ENCODE results near the gene FOXJ2. TPM values are rescaled to one million over a fixed set of nuclear protein-coding genes. Genes with fewer than 3 reads are reported as not detected.
"Not testable (repeated sequence)": the region's sequence is repeated elsewhere in the genome, so short reads cannot be mapped to it uniquely, and the experiment has no call there.

FOXJ2 gene
- total RNA-seq, 1 donor from 2014 or later, result 15.6 TPM

DNA sequence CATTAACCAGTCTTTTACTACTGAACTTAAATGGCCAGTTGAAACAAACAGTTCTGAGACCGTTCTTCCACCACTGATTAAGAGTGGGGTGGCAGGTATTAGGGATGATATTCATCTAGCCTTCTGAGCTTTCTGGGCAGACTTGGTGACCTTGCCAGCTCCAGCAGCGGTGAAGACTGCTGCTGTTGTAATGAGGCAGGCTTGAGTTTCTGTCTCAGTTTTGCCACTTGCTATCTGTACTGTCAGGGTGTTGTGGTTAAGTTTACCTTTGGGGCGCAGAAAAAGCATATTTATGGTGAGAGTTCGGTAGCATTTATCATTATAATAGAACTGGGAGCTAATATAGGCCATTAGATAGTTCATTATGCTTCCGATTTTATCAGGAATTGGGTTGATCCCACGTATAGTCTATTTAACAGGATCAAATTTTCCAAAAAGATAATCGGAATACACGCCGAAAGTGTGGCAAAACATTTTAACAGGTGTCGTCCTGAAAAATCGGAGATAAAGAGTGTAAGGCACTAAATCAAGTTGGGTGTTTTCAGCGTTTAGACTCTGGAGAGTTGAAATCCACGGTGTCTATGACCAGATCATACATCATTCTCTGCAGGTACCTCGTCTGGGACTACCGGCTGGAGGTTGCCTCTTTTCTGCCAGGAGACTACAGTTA lies 48.9 kb downstream of the FOXJ2 start:
- H3K36me3 Mint-ChIP-seq, result peaks cover 12% of the 10 kb centered on the region
- H3K9me3 Mint-ChIP-seq, result no peaks in the 10 kb centered on the region
- peak overlapping the region; percentile 93 for H3K27ac Mint-ChIP-seq
- peak overlapping the region; percentile 98 for H3K4me3 Mint-ChIP-seq
- peaks cover 4% of the 10 kb centered on the region for H3K4me1 Mint-ChIP-seq (ENCODE audit: unreplicated experiment)
- TF ChIP-seq, protein P1, sequence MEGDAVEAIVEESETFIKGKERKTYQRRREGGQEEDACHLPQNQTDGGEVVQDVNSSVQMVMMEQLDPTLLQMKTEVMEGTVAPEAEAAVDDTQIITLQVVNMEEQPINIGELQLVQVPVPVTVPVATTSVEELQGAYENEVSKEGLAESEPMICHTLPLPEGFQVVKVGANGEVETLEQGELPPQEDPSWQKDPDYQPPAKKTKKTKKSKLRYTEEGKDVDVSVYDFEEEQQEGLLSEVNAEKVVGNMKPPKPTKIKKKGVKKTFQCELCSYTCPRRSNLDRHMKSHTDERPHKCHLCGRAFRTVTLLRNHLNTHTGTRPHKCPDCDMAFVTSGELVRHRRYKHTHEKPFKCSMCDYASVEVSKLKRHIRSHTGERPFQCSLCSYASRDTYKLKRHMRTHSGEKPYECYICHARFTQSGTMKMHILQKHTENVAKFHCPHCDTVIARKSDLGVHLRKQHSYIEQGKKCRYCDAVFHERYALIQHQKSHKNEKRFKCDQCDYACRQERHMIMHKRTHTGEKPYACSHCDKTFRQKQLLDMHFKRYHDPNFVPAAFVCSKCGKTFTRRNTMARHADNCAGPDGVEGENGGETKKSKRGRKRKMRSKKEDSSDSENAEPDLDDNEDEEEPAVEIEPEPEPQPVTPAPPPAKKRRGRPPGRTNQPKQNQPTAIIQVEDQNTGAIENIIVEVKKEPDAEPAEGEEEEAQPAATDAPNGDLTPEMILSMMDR (conservative IDR thresholded peaks at IDR 0.05), result no peak
- H3K27me3 Mint-ChIP-seq, result no peaks in the 10 kb centered on the region
- no peak for DNase-seq (ENCODE audit: extremely low spot score, unreplicated experiment)

DNA sequence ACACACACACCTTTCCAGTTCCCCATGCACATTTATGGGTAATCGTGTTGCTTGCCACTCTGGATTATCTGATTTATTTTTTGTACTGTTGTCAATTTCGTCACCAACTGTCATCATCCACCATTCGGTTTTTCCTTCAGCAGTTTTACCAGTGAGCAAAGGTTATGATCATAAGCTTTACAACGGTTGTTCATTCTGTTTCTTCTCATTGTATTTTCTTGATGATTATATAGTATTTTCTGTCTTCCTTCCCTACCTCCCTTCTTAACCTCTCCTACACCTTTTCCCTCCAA lies 50.2 kb downstream of the FOXJ2 start:
- H3K36me3 Mint-ChIP-seq, result peaks cover 16% of the 10 kb centered on the region
- DNase-seq (ENCODE audit: extremely low spot score, unreplicated experiment), result no peak
- H3K27me3 Mint-ChIP-seq, result no peaks in the 10 kb centered on the region
- TF ChIP-seq, protein P1 (conservative IDR thresholded peaks at IDR 0.05), result no peak
- peak overlapping the region; percentile 98 for H3K4me3 Mint-ChIP-seq
- H3K4me1 Mint-ChIP-seq (ENCODE audit: unreplicated experiment), result peaks cover 4% of the 10 kb centered on the region
- no peaks in the 10 kb centered on the region for H3K9me3 Mint-ChIP-seq
- H3K27ac Mint-ChIP-seq, result peak overlapping the region; percentile 93

DNA sequence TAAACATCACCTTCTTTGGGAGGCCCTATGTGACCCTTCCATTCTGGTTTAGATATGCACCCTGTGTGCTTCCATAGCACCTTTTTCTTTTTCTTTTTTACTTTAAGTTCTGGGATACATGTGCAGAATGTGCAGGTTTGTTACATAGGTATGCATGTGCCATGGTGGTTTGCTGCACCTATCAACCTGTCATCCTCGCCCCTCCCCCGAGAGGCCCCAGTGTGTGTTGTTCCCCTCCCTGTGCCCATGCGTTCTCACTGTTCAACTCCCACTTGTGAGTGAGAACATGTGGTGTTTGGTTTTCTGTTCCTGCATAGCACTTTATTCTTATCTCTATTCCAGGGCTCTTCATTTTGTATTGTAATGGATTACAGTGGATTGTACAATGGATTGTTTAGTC lies 51.8 kb downstream of the FOXJ2 start:
- Mint-ChIP-seq H3K36me3 (peaks cover 21% of the 10 kb centered on the region), H3K4me3 (peak overlapping the region; percentile 69), H3K27ac (peak overlapping the region; percentile 56)
- H3K27me3 Mint-ChIP-seq; DNase-seq (ENCODE audit: extremely low spot score, unreplicated experiment); H3K9me3 Mint-ChIP-seq; H3K4me1 Mint-ChIP-seq (ENCODE audit: unreplicated experiment): not testable (repeated sequence)

DNA sequence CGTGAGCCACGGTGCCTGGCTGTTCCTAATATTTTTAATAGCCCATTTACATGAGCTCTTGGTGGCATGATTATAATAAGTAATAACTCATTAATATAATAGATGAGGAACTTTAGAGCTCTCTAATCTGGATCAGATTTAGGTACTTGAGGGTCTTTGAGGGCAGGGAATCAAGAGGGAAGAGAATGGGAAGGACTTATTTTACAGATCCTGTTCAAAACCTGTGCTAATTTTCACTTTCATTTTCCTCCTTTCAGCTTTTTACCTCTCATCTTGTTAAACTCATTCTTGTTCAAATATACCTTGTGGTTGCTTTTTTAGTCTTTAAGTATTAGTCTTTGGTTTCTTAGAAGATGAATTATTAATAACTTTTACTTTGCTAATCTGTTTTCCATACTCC lies 55.1 kb downstream of the FOXJ2 start:
- H3K9me3 Mint-ChIP-seq, result no peaks in the 10 kb centered on the region
- TF ChIP-seq, protein P1 (conservative IDR thresholded peaks at IDR 0.05), result no peak
- no peaks in the 10 kb centered on the region for H3K27me3 Mint-ChIP-seq
- peaks cover 4% of the 10 kb centered on the region for H3K4me1 Mint-ChIP-seq (ENCODE audit: unreplicated experiment)
- H3K36me3 Mint-ChIP-seq, result peaks cover 39% of the 10 kb centered on the region
- H3K27ac Mint-ChIP-seq, result no peak overlapping the region
- DNase-seq (ENCODE audit: extremely low spot score, unreplicated experiment), result no peak
- no peak overlapping the region for H3K4me3 Mint-ChIP-seq

DNA sequence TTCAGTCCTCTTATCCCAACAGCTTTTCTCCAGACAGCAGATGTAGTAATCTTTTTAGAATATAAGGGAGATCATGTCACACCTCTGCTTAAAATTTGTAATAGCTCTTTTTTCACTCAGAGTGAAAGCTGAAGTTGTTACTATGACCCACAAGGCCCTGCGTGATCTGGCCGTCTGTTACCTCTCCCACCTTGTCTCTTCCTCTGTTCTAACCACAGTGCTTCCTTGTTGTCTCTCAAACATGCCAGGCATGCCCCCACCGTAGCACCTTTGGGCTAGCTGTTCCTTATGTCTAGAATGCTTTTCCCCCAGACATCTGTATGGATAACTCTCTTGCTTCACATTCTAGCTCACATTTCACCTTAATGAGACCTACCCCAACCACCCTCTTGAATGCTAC lies 56.1 kb downstream of the FOXJ2 start:
- TF ChIP-seq, protein P1 (conservative IDR thresholded peaks at IDR 0.05), result no peak
- no peak overlapping the region for H3K27ac Mint-ChIP-seq
- H3K27me3 Mint-ChIP-seq, result no peaks in the 10 kb centered on the region
- H3K4me3 Mint-ChIP-seq, result no peak overlapping the region
- H3K9me3 Mint-ChIP-seq, result no peaks in the 10 kb centered on the region
- H3K4me1 Mint-ChIP-seq (ENCODE audit: unreplicated experiment), result peaks cover 4% of the 10 kb centered on the region
- DNase-seq (ENCODE audit: extremely low spot score, unreplicated experiment), result no peak
- H3K36me3 Mint-ChIP-seq, result peaks cover 45% of the 10 kb centered on the region

DNA sequence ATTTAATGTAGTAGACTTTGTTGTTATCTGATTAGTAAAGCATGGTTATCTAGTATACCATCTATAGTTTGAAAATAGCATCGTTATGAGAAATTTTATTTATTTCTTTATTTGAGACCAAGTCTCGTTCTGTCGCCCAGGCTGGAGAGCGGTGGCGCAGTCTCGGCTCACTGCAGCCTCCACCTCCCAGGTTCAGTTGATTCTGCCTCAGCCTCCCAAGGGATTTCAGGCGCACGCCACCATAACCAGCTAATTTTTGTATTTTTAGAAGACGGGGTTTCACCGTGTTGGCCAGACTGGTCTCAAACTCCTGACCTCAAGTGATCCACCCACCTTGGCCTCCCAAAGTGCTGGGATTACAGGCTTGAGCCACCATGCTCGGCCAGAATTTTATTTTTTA lies 56.8 kb downstream of the FOXJ2 start:
- not testable (repeated sequence) for H3K27ac Mint-ChIP-seq

DNA sequence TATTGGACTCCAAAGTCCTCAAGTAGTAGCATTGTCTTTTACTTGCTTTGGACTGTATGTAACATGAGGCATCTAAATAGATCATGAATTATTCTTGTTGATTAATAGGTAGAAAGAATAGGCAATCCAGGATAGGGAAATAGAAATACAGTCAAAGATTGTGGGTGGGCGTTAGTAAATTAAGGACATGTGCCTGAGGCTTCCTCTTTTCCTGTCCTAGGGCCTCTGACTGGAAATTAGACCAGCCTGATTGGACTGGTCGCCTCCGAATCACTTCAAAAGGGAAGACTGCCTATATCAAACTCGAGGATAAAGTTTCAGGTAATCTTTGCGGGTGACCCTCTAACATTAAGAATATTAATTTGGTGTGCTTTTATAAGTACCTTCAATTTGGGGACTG lies 57.2 kb downstream of the FOXJ2 start:
- H3K4me3 Mint-ChIP-seq, result no peak overlapping the region
- H3K36me3 Mint-ChIP-seq, result peaks cover 47% of the 10 kb centered on the region
- H3K9me3 Mint-ChIP-seq, result no peaks in the 10 kb centered on the region
- TF ChIP-seq, protein P1 (conservative IDR thresholded peaks at IDR 0.05), result no peak
- DNase-seq (ENCODE audit: extremely low spot score, unreplicated experiment), result no peak
- H3K4me1 Mint-ChIP-seq (ENCODE audit: unreplicated experiment), result no peaks in the 10 kb centered on the region
- H3K27me3 Mint-ChIP-seq, result no peaks in the 10 kb centered on the region
- no peak overlapping the region for H3K27ac Mint-ChIP-seq

More for the DNA sequence above, 56.8 kb downstream of the FOXJ2 start:
- peaks cover 47% of the 10 kb centered on the region for H3K36me3 Mint-ChIP-seq
- not testable (repeated sequence) for DNase-seq (ENCODE audit: extremely low spot score, unreplicated experiment); H3K4me3 Mint-ChIP-seq; H3K4me1 Mint-ChIP-seq (ENCODE audit: unreplicated experiment); H3K27me3 Mint-ChIP-seq; H3K9me3 Mint-ChIP-seq
